B cell (primary cell): Measurements from ENCODE around the gene NPL.

Experiments
- CTCF ChIP-seq: fragments of 200-600 bp; IDR thresholded peaks from one replicate; pipeline ENCODE4 v1.8.0; 2022; ENCODE audit warnings: antibody characterized with exemption, mild to moderate bottlenecking
- EZH2 ChIP-seq: IDR thresholded peaks from 2 replicates; pipeline ENCODE4 v1.6.1; 2012; ENCODE audit warnings: borderline replicate concordance, low read depth, mild to moderate bottlenecking, moderate library complexity, low read length; ENCODE audit not compliant: insufficient read depth, poor library complexity, severe bottlenecking

- TF ChIP-seq CTCF: no peak
- TF ChIP-seq EZH2: no peak
These were observed 4.5 kb downstream of the NPL start for GRCh38 chr1:182794091-182794490.
